ENCODE measurements around the gene PMS1.
"Not testable (repeated sequence)": the region's sequence is repeated elsewhere in the genome, so short reads cannot be mapped to it uniquely, and the experiment has no call there.

The PMS1 gene

GRCh38 chr2:189866296-189866695, 82.0 kb downstream of the PMS1 start:
- no peak for DNase-seq

- DNase-seq = no peak
Observed at GRCh38 chr2:189868896-189869295, 84.6 kb downstream of the PMS1 start.

- no peak for DNase-seq
Observed at GRCh38 chr2:189870381-189871085, 86.3 kb downstream of the PMS1 start.

- DNase-seq = no peak
Observed at GRCh38 chr2:189873696-189874095, 89.4 kb downstream of the PMS1 start.

GRCh38 chr2:189874586-189875320, 90.5 kb downstream of the PMS1 start:
- peak; percentile 3 for DNase-seq

GRCh38 chr2:189876271-189876670, 92.0 kb downstream of the PMS1 start:
- no peak for DNase-seq

GRCh38 chr2:189879716-189880081, 95.4 kb downstream of the PMS1 start:
- DNase-seq = no peak

GRCh38 chr2:189880429-189880828, 96.2 kb downstream of the PMS1 start:
- DNase-seq = no peak

GRCh38 chr2:189880832-189881492, 96.7 kb downstream of the PMS1 start:
- no peak for DNase-seq

GRCh38 chr2:189885368-189885767, 101.1 kb downstream of the PMS1 start:
- no peak for DNase-seq

- DNase-seq = not testable (repeated sequence)
Observed at GRCh38 chr2:189892546-189893294, 108.5 kb downstream of the PMS1 start.

GRCh38 chr2:189896809-189897208, 112.6 kb downstream of the PMS1 start:
- no peak for DNase-seq

GRCh38 chr2:189899101-189899500, 114.9 kb downstream of the PMS1 start:
- no peak for DNase-seq

GRCh38 chr2:189900726-189901125, 116.5 kb downstream of the PMS1 start:
- DNase-seq = no peak

- DNase-seq = no peak
Observed at GRCh38 chr2:189901664-189902063, 117.4 kb downstream of the PMS1 start.

- no peak for DNase-seq
Observed at GRCh38 chr2:189913821-189914220, 129.6 kb downstream of the PMS1 start.

- no peak for DNase-seq
Observed at GRCh38 chr2:189916651-189917050, 132.4 kb downstream of the PMS1 start.
